ENCODE data around the gene CILP.

CILP gene

GRCh38 chr15:65147902-65148301, 63.4 kb downstream of the CILP start:
- DNase-seq (ENCODE audit: low read depth) = no peak

DNA sequence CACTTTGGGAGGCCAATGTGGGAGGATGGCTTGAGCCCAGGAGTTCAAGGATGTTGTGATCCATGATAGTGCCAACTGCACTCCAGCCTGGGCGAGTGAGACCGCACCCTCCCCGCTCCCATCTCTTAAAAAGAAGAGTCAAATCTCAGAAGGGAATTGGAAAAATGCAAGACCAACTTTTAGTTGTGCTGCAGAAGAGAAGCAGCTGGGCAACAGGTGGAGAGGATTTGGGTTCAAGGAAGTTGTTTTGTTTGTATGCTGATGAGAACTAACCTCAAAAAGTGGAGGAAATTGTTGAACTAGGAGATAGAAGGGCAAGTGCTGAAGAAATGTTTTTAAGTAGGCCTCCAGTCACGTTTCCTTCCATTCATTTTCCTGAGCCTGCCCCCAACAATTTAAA, 64.8 kb downstream of the CILP start:
- no peak for DNase-seq (ENCODE audit: low read depth)

Data from stimulated activated CD8-positive, alpha-beta memory T cell treated with anti-CD3 and anti-CD28 coated beads, Interleukin-15, amount 100 ng/mL, for 1 hour (primary cell).